Measurements from ENCODE around the gene CELA3A. TPM values are rescaled to one million over a fixed set of nuclear protein-coding genes. Genes with fewer than 3 reads are reported as not detected.
A peak's percentile ranks its signal among the peaks of the same experiment; 100 is the strongest.

The CELA3A gene
- total and polyA plus RNA-seq, 2 of the 8 experiments (the other 6 are each of a cell fraction or from before 2014, with no cell fraction given) = not detected

GRCh38 chr1:22025368-22026155, 24.1 kb downstream of the CELA3A start (continued):
- TF ChIP-seq JUN (IDR thresholded peaks at IDR 0.05; ENCODE audit: low read depth, low read length) = no peak
- 0 out of 2 replicates have a peak, but pooled peaks have one; percentile 13 for TF ChIP-seq CHD2 (IDR thresholded peaks at IDR 0.05; ENCODE audit: low read length)
- TF ChIP-seq TEAD4 (IDR thresholded peaks at IDR 0.05; ENCODE audit: low read depth, low read length) = no peak
- TF ChIP-seq POU5F1 (IDR thresholded peaks at IDR 0.05; ENCODE audit: low read depth, low read length) = no peak
- TF ChIP-seq HDAC2 (IDR thresholded peaks at IDR 0.05; ENCODE audit: borderline replicate concordance in 1 of 2, low read depth in 2 of 2, low read length in 2 of 2) = peak in 1 of 2 experiments; percentile 58; a peak in 1 of 4 replicates
- TF ChIP-seq GTF2F1 (IDR thresholded peaks at IDR 0.05; ENCODE audit: borderline replicate concordance, low read depth, low read length) = 0 out of 2 replicates have a peak, but pooled peaks have one; percentile 49
- TF ChIP-seq CBX8 (IDR thresholded peaks at IDR 0.05; ENCODE audit: borderline replicate concordance, low read depth, low read length) = no peak
- peak; percentile 32 for TF ChIP-seq KDM4A (IDR thresholded peaks at IDR 0.05; ENCODE audit: low read depth, low read length, severe bottlenecking)
- TF ChIP-seq SRF (IDR thresholded peaks at IDR 0.05; ENCODE audit: low read depth, low read length) = no peak
- no peak for TF ChIP-seq FOSL1 (IDR thresholded peaks at IDR 0.05; ENCODE audit: insufficient read depth, low read depth, low read length)
- TF ChIP-seq POLR2A (IDR thresholded peaks at IDR 0.05; ENCODE audit: control extremely low read depth in 1 of 2, low read depth in 2 of 2, low read length in 2 of 2) = peak in 1 of 2 experiments; percentile 90; a peak in 2 of 3 replicates
- peak; percentile 86 for TF ChIP-seq PHF8 (conservative IDR thresholded peaks at IDR 0.05; ENCODE audit: low read depth, low read length)
- TF ChIP-seq, protein P1, sequence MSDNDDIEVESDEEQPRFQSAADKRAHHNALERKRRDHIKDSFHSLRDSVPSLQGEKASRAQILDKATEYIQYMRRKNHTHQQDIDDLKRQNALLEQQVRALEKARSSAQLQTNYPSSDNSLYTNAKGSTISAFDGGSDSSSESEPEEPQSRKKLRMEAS (IDR thresholded peaks at IDR 0.05) = no peak
- peak; percentile 82 for TF ChIP-seq SP2 (IDR thresholded peaks at IDR 0.05; ENCODE audit: low read length)
- no peak for TF ChIP-seq BCL11A (IDR thresholded peaks at IDR 0.05; ENCODE audit: low read depth in 2 of 2, low read length in 2 of 2)
- no peak for TF ChIP-seq CEBPB (IDR thresholded peaks at IDR 0.05; ENCODE audit: low read depth, low read length)
- TF ChIP-seq JUND (IDR thresholded peaks at IDR 0.05; ENCODE audit: low read length) = 0 out of 2 replicates have a peak, but pooled peaks have one; percentile 36
- TF ChIP-seq EGR1 (IDR thresholded peaks at IDR 0.05; ENCODE audit: borderline replicate concordance, low read depth, low read length) = no peak
- TF ChIP-seq SAP30 (IDR thresholded peaks at IDR 0.05; ENCODE audit: insufficient read depth, insufficient replicate concordance, low read length) = no peak
- TF ChIP-seq GABPA (IDR thresholded peaks at IDR 0.05; ENCODE audit: borderline replicate concordance, insufficient read depth, low read length) = peak; percentile 92
- no peak for TF ChIP-seq TAF7 (optimal IDR thresholded peaks at IDR 0.05; ENCODE audit: borderline replicate concordance, low read depth, low read length)
